EL (cell line): ENCODE measurements around the gene CCDC124.

Source experiments
- DNase-seq: peaks from one replicate; pipeline ENCODE4 v3.0.0-alpha.2; 2016

CCDC124 gene

DNA sequence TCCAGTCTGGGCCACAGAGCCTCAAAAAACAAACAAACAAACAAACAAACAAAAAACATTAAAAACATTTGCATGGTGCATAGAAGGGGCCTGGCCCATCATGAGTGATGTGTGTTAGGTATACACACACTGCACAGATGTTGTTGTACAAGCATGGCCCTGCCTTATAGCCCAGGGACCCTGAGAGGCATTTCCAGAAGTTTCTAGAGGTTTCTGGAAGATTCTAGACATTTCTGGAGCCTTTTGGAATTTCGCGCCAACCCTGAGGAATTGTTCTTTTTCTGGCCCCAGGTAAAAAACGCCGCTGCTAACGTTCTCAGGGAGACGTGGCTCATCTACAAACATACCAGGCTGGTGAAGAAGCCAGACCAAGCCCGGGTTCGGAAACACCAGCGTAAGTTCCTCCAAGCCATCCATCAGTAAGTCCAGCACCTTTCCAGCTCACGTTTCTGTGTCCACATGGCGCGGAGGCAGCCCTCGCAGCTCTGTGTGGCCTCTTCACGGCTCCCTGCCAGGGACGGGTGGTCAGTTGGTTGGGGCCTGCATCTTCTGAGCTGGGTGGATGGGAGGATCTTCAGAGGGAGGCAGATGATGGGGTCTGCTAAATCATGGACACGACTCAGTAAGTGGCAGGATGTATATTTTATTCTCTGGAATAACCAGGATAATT lies 56.7 kb downstream of the CCDC124 start:
- no peak for DNase-seq

DNA sequence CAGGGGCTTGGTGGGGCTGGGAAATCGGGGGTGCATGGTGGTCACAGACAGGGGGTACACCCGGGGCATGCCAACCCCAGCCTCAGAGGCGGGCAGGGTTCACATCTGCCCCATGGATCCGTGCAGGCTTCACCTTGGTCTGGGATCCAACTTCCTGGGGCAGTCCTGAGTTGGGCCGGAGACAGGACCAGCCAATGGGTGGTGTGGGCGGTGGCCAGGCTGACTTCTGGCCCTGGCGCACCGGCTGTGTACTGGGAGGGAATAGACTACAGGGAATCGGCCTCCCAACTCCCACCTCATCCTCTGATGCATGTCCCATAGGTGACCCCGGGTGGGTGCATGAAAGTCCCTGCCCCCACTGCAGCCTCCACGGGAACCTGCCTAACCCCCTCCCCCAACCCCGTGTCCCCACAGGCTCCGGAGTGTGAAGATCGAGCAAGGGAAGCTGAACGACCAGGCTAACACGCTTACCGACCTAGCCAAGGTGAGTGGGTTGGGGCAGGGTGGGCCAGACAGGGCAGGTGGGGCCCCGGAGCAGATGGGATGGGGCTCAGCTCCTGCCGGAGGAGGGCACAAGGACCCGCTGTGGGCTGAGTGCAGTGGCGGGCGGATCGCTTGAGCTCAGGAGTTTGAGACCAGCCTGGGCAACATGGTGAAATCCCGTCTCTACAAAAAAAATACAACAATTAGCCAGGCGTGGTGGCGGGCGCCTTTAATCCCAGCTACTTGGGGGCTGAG lies 60.4 kb downstream of the CCDC124 start:
- no peak for DNase-seq
